ENCODE data around the gene VGLL4.
A peak's percentile ranks its signal among the peaks of the same experiment; 100 is the strongest.

The VGLL4 gene

GRCh38 chr3:11653298-11654055 is 9.8 kb upstream of the VGLL4 start:
- DNase-seq (ENCODE audit: low read depth in 2 of 2) = no peak

- DNase-seq (ENCODE audit: low read depth in 2 of 2) = no peak
Observed at GRCh38 chr3:11651900-11652299, 8.2 kb upstream of the VGLL4 start.

- no peak for DNase-seq (ENCODE audit: low read depth in 2 of 2)
Observed at GRCh38 chr3:11651477-11651876, 7.8 kb upstream of the VGLL4 start.

- no peak for DNase-seq (ENCODE audit: low read depth in 2 of 2)
Observed at GRCh38 chr3:11650391-11650790, 6.7 kb upstream of the VGLL4 start.

GRCh38 chr3:11648735-11649134 is 5.0 kb upstream of the VGLL4 start:
- no peak for DNase-seq (ENCODE audit: low read depth in 2 of 2)

GRCh38 chr3:11643201-11643603 is 513 bp downstream of the VGLL4 start:
- peak in 1 of 2 donors; percentile 14 for DNase-seq (ENCODE audit: low read depth in 2 of 2)

- DNase-seq (ENCODE audit: low read depth in 2 of 2) = peak; percentile 37 to 43
Observed at GRCh38 chr3:11642431-11643191, 1.1 kb downstream of the VGLL4 start.

- no peak for DNase-seq (ENCODE audit: low read depth in 2 of 2)
Observed at GRCh38 chr3:11641683-11642430, 1.9 kb downstream of the VGLL4 start.

GRCh38 chr3:11641316-11641682 is 2.4 kb downstream of the VGLL4 start:
- DNase-seq (ENCODE audit: low read depth in 2 of 2) = no peak

GRCh38 chr3:11640009-11640673 is 3.6 kb downstream of the VGLL4 start:
- no peak for DNase-seq (ENCODE audit: low read depth in 2 of 2)

- no peak for DNase-seq (ENCODE audit: low read depth in 2 of 2)
Observed at GRCh38 chr3:11638495-11639358, 5.0 kb downstream of the VGLL4 start.

- no peak for DNase-seq (ENCODE audit: low read depth in 2 of 2)
Observed at GRCh38 chr3:11637901-11638458, 5.7 kb downstream of the VGLL4 start.

GRCh38 chr3:11636394-11636770 is 7.3 kb downstream of the VGLL4 start:
- no peak for DNase-seq (ENCODE audit: low read depth in 2 of 2)

- DNase-seq (ENCODE audit: low read depth in 2 of 2) = no peak
Observed at GRCh38 chr3:11635680-11636393, 7.9 kb downstream of the VGLL4 start.

- no peak for DNase-seq (ENCODE audit: low read depth in 2 of 2)
Observed at GRCh38 chr3:11634974-11635612, 8.6 kb downstream of the VGLL4 start.

- DNase-seq (ENCODE audit: low read depth in 2 of 2) = no peak
Observed at GRCh38 chr3:11634081-11634635, 9.6 kb downstream of the VGLL4 start.

- DNase-seq (ENCODE audit: low read depth in 2 of 2) = no peak
Observed at GRCh38 chr3:11632966-11633365, 10.7 kb downstream of the VGLL4 start.

GRCh38 chr3:11632564-11632963 is 11.2 kb downstream of the VGLL4 start:
- no peak for DNase-seq (ENCODE audit: low read depth in 2 of 2)

- no peak for DNase-seq (ENCODE audit: low read depth in 2 of 2)
Observed at GRCh38 chr3:11631820-11632219, 11.9 kb downstream of the VGLL4 start.

Data from stimulated activated CD4-positive, alpha-beta T cell treated with anti-CD3 and anti-CD28 coated beads, Interleukin-1b, Interleukin-23, amount 100 ng/mL, for 4 hours (primary cell).